RWPE1 (cell line): ENCODE results near the gene TUT7.
A peak's percentile ranks its signal among the peaks of the same experiment; 100 is the strongest.

Experiments
- CTCF ChIA-PET: fragments of 350-600 bp; sonication (Branson Sonifier 250); formaldehyde crosslinking; extraction: SDS; loops from one replicate; lab custom pipeline; 2021; lab: Yijun Ruan, JAX
- POLR2A ChIA-PET: fragments of 400-600 bp; formaldehyde crosslinking; extraction: SDS; loops from one replicate; lab custom pipeline; 2020; ENCODE audit warnings: antibody characterized with exemption; ENCODE audit not compliant: low non-redundant PET; lab: Yijun Ruan, JAX
- DNase-seq: peaks from one replicate; pipeline ENCODE4 v3.0.0; 2012; ENCODE audit warnings: low spot score
- H3K27ac ChIP-seq: fragments of 450-650 bp; 2 replicates; pipeline ENCODE4 v1.5.1; 2017
- TF ChIP-seq, protein P1 (sequence below): fragments of 450-650 bp; conservative IDR thresholded peaks from 2 replicates; pipeline ENCODE4 v1.5.1; 2017; ENCODE audit warnings: low read depth, mild to moderate bottlenecking

The TUT7 gene

DNA sequence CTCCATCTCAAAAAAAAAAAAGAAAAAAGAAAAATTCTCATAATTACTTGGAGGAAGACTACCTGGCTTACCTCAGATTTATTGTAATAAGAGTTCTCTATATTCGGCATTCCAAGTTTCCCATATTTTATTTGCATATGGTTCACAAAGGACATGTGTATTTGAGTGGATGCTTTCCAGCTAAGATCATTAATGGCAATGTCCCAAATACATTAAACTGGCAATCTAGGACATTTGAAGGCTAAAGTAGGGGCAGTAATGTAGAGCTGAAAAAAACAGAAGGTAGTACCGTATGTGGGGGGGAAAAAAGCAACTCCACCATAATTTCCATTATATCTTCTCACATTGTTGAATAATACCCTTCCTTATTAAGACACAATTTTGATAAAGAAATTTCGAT is 4.9 kb downstream of the TUT7 start:
- DNase-seq: no peak
- TF ChIP-seq, protein P1, sequence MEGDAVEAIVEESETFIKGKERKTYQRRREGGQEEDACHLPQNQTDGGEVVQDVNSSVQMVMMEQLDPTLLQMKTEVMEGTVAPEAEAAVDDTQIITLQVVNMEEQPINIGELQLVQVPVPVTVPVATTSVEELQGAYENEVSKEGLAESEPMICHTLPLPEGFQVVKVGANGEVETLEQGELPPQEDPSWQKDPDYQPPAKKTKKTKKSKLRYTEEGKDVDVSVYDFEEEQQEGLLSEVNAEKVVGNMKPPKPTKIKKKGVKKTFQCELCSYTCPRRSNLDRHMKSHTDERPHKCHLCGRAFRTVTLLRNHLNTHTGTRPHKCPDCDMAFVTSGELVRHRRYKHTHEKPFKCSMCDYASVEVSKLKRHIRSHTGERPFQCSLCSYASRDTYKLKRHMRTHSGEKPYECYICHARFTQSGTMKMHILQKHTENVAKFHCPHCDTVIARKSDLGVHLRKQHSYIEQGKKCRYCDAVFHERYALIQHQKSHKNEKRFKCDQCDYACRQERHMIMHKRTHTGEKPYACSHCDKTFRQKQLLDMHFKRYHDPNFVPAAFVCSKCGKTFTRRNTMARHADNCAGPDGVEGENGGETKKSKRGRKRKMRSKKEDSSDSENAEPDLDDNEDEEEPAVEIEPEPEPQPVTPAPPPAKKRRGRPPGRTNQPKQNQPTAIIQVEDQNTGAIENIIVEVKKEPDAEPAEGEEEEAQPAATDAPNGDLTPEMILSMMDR: no peak
- ChIA-PET POLR2A (no interaction called here), CTCF (interaction anchor here (0.6 kb wide), 1 partner anchor 781 kb away, joined by 3 read pairs; no protein-coding TSS in a partner anchor)
- H3K27ac ChIP-seq: peak overlapping the region; percentile 48

DNA sequence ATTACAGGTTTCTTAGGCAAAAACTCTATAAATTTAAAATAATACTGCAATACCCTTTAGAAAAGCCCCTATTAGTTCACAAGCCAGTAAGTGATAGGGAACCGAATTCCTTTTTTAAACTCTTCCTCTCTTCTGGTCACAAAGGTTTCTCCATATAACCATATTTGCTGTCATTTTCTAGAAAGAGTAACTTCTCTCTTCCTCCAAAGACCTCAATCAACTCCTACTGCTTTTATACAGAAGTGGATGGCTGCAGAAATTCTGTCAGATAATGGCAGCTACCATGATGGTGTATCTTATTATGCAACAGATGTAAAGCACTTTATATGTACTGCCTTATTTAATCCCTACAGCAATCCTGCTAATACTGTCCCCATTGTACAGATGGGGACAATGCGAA is 6.2 kb downstream of the TUT7 start:
- TF ChIP-seq, protein P1: no peak
- POLR2A ChIA-PET: no interaction called here
- H3K27ac ChIP-seq: no peak overlapping the region
- no peak for DNase-seq
- CTCF ChIA-PET: interaction anchor here (0.6 kb wide), 1 partner anchor 90 kb away, joined by 3 read pairs; no protein-coding TSS in a partner anchor

DNA sequence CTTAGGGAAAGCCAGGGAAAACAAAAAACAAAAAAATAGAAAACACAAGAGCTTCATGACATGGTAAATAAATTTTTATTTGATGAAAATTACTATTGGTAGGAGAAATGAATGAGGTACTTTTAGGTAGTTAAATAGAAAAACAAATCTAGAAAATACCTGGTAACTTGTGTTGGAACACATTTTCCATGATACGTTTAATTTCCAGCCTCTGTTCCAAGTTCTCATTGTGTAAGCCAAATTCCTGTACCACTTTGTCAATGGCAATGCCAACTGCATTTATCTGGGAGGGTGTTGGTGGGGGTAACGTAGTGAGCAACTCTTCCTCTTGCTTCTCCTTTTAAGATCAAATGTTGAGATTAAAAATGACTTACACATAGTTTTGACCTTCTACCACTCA is 9.4 kb downstream of the TUT7 start:
- TF ChIP-seq, protein P1: no peak
- POLR2A ChIA-PET: no interaction called here
- H3K27ac ChIP-seq: no peak overlapping the region
- DNase-seq: no peak
- CTCF ChIA-PET: no interaction called here

DNA sequence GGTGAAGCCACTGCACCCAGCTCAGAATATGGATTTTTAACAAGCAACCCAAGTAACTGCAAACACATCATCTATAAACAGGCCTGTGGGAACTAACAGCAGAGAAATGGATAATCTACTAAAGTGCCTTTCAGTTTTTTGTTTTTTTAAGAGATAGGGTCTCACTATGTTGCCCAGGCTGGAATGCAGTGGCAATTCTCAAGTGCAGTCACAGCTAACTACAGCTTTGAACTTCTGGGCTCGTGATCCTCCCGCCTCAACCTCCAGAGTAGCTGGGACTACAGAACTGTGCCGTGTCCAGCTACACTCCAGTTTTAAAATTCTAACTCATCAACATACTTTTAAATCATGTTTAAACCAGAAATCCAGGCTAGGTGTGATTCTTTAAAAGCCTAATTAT is 11.9 kb downstream of the TUT7 start:
- TF ChIP-seq, protein P1: no peak
- ChIA-PET CTCF (no interaction called here), POLR2A (no interaction called here)
- no peak for DNase-seq
- H3K27ac ChIP-seq: no peak overlapping the region

GRCh38 chr9:86341007-86341491 is 13.2 kb downstream of the TUT7 start:
- no peak overlapping the region for H3K27ac ChIP-seq
- no peak for DNase-seq
- ChIA-PET CTCF (interaction anchor here (0.6 kb wide), 1 partner anchor 14 kb away, joined by 3 read pairs; no protein-coding TSS in a partner anchor), POLR2A (no interaction called here)
- TF ChIP-seq, protein P1: no peak

DNA sequence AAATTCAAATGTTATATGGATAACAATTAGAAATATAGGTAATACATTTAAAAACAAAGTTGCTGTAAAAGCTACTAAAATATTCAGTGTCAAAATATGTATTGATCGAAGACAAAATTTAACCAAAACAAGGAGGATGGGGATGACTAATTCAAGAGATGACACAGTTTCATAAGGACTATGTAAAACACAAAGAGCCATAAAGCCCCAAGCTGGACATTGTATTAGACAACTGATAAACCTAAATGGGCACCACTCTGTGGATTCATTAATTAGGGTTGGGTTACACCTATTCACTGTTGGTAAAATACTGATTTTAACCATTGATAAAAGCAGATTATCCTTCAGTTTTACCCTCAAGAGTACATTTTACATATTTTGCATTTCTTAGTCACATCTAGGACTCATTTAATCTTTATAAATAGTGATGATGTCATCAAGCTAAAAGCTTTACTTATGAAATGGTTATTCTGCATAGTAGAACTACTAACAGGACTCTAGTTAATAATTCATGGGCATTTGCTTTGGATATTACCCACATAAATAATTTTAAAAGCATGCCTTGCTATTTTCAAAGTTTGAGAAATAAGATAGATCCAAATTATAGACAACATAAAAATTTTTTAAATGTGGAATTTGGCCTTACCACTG is 13.7 kb downstream of the TUT7 start:
- POLR2A ChIA-PET: no interaction called here
- H3K27ac ChIP-seq: no peak overlapping the region
- TF ChIP-seq, protein P1: no peak
- no peak for DNase-seq
- CTCF ChIA-PET: no interaction called here
